Type B pancreatic cell (in vitro differentiated cells): ENCODE measurements around the gene COL13A1. TPM values are rescaled to one million over a fixed set of nuclear protein-coding genes. Genes with fewer than 3 reads are reported as not detected.

Experiments
- DNase-seq: peaks from one replicate; pipeline ENCODE4 v3.0.0; 2021; ENCODE audit warnings: mixed read lengths; ENCODE audit not compliant: unreplicated experiment; ENCODE audit errors: extremely low spot score
- H3K27ac Mint-ChIP-seq: 2 replicates; pipeline ENCODE4 v1.8.0; 2021; ENCODE audit warnings: mild to moderate bottlenecking, mixed read lengths
- H3K27me3 Mint-ChIP-seq: 2 replicates; pipeline ENCODE4 v1.8.0; 2021; ENCODE audit warnings: mixed read lengths
- H3K36me3 Mint-ChIP-seq: 2 replicates; pipeline ENCODE4 v1.8.0; 2021; ENCODE audit warnings: mixed read lengths
- H3K4me1 Mint-ChIP-seq: one replicate; pipeline ENCODE4 v1.8.0; 2021; ENCODE audit warnings: mixed read lengths; ENCODE audit not compliant: unreplicated experiment
- H3K4me3 Mint-ChIP-seq: 2 replicates; pipeline ENCODE4 v1.8.0; 2021; ENCODE audit warnings: mild to moderate bottlenecking, mixed read lengths
- H3K9me3 Mint-ChIP-seq: 2 replicates; pipeline ENCODE4 v1.8.0; 2021; ENCODE audit warnings: mixed read lengths
- CTCF ChIP-seq: fragments of 200-600 bp; sonication (generic); conservative IDR thresholded peaks from 2 replicates; pipeline ENCODE4 v1.5.0; 2021; ENCODE audit warnings: antibody characterized with exemption, mild to moderate bottlenecking
- total RNA-seq: library from RNA; stranded (reverse); gene quantifications from 2 replicates; pipeline ENCODE4 v1.2.1, GENCODE V29; 2021; ENCODE audit warnings: low replicate concordance

COL13A1 gene
- total RNA-seq, 1 donor from 2014 or later: 18.6 TPM

- Mint-ChIP-seq H3K36me3 (no peaks in the 10 kb centered on the region), H3K4me1 (peaks cover 25% of the 10 kb centered on the region), H3K4me3 (no peak overlapping the region), H3K27ac (no peak overlapping the region), H3K27me3 (peaks cover 46% of the 10 kb centered on the region), H3K9me3 (no peaks in the 10 kb centered on the region)
- TF ChIP-seq CTCF: no peak
- DNase-seq: no peak
These were observed 33.5 kb downstream of the COL13A1 start for GRCh38 chr10:69835233-69835632.

DNA sequence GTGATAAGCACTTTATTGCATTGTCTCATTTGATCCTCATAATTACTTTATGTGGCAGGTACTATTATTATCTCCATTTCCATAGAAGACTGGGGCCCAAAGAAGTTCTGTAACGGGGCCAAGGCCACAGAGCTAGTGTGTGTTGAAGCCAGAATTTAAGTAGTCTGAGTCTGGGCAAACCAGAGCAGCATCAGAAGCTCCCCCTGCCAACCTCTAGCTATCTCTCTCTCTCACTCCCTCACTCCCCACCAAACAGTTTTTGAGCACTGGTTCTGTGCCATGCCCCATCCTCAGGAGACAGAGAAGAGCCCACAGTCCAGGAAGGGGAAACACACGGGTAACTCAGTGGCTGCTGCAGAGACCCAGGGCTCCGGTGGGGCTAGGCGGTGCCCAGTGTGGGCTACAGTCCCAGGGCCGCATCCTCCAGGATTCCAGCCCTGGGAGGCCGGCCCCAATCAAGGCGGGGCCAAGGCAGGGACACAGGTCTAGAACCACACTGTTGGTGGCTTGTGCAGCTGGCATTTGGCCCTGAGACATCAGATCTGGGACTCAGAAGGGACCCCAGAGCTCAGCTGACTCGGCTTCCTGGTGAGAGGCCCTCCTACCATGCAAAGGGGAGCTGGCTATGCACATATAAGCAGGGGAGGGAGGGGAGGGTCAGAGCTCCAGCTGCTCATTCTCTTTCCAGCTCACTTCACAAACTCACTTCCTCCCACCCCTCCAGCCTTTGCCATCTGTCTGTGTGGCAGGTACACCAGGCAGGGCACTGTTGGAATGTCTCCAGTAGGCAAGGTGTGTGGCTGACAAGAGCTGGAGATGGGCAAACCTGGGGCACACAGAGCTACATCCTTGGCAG, 34.4 kb downstream of the COL13A1 start:
- no peak overlapping the region for H3K4me3 Mint-ChIP-seq
- peaks cover 45% of the 10 kb centered on the region for H3K27me3 Mint-ChIP-seq
- TF ChIP-seq CTCF: no peak
- no peak overlapping the region for H3K27ac Mint-ChIP-seq
- DNase-seq: no peak
- no peaks in the 10 kb centered on the region for H3K36me3 Mint-ChIP-seq
- peaks cover 31% of the 10 kb centered on the region for H3K4me1 Mint-ChIP-seq
- H3K9me3 Mint-ChIP-seq: no peaks in the 10 kb centered on the region

DNA sequence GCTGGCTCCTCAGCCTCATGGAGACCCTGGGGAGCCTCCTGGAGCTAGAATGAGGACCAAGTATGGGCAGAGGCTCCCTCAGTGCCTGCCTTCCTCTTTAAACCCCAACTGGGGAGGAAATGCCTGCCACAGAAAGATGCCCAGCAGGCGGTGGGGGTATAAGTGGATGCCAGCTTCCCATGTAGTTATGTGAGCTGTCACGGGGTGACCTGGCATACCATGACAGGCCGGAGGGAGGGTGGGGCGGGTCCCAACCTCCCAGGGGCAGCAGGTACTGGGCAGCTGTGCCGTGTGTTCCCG, 35.0 kb downstream of the COL13A1 start:
- no peak for TF ChIP-seq CTCF
- no peak for DNase-seq
- no peak overlapping the region for H3K27ac Mint-ChIP-seq
- peaks cover 46% of the 10 kb centered on the region for H3K27me3 Mint-ChIP-seq
- no peak overlapping the region for H3K4me3 Mint-ChIP-seq
- peaks cover 37% of the 10 kb centered on the region for H3K4me1 Mint-ChIP-seq
- no peaks in the 10 kb centered on the region for H3K9me3 Mint-ChIP-seq
- no peaks in the 10 kb centered on the region for H3K36me3 Mint-ChIP-seq

- Mint-ChIP-seq H3K27me3 (peaks cover 44% of the 10 kb centered on the region), H3K9me3 (no peaks in the 10 kb centered on the region), H3K4me3 (no peak overlapping the region), H3K27ac (no peak overlapping the region), H3K36me3 (no peaks in the 10 kb centered on the region), H3K4me1 (peaks cover 42% of the 10 kb centered on the region)
- no peak for DNase-seq
- no peak for TF ChIP-seq CTCF
These were observed 35.6 kb downstream of the COL13A1 start for GRCh38 chr10:69837261-69837660.

DNA sequence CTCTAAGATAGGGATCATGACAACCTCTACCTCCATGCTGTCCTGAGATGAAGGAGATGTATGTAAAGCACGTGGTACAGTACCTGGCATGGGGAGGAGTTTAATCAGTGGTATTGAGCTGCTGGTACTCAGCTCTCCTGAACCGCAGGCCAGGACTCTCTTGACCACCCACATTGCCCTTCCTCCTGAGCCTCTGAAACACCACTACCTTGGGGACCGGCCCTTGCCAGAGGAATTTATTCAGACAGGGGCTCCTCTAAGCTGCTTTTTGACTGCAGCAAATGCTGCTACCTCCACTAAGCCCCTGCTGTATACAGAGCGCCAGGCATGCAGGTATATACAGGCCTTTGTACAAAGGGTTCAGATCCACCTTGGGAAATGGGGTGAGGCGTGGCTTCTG, 36.7 kb downstream of the COL13A1 start:
- no peak overlapping the region for H3K27ac Mint-ChIP-seq
- no peak for TF ChIP-seq CTCF
- DNase-seq: no peak
- H3K4me1 Mint-ChIP-seq: peaks cover 45% of the 10 kb centered on the region
- H3K9me3 Mint-ChIP-seq: no peaks in the 10 kb centered on the region
- peaks cover 38% of the 10 kb centered on the region for H3K27me3 Mint-ChIP-seq
- no peaks in the 10 kb centered on the region for H3K36me3 Mint-ChIP-seq
- no peak overlapping the region for H3K4me3 Mint-ChIP-seq
